SK-N-MC (cell line): ENCODE data around the gene PRPF40B.
"Not testable (repeated sequence)": the region's sequence is repeated elsewhere in the genome, so short reads cannot be mapped to it uniquely, and the experiment has no call there.

ENCODE experiments used
- DNase-seq: peaks from one replicate; pipeline ENCODE4 v3.0.0-alpha.2; 2011; ENCODE audit warnings: low read depth, low spot score
- H3K27ac ChIP-seq: fragments of 200-600 bp; sonication (generic); 2 replicates; pipeline ENCODE4 v1.5.1; 2016; ENCODE audit warnings: mixed run types
- H3K36me3 ChIP-seq: fragments of 200-600 bp; sonication (generic); 2 replicates; pipeline ENCODE4 v1.6.1; 2017; ENCODE audit warnings: antibody characterized with exemption, low read length, mixed read lengths; ENCODE audit not compliant: insufficient read depth
- H3K4me3 ChIP-seq: fragments of 200-600 bp; sonication (generic); 2 replicates; pipeline ENCODE4 v1.5.1; 2016
- H3K9ac ChIP-seq: fragments of 200-600 bp; sonication (generic); 2 replicates; pipeline ENCODE4 v1.8.0; 2017; ENCODE audit warnings: mixed run types, mixed read lengths; ENCODE audit not compliant: insufficient read length
- H3K9me3 ChIP-seq: fragments of 200-600 bp; sonication (generic); 2 replicates; pipeline ENCODE4 v1.6.1; 2017; ENCODE audit warnings: low read depth, mild to moderate bottlenecking, antibody characterized with exemption, low read length, moderate library complexity, mixed read lengths
- EZH2 ChIP-seq: fragments of 200-600 bp; sonication (generic); IDR thresholded peaks from one replicate; pipeline ENCODE4 v1.6.1; 2017; ENCODE audit warnings: antibody characterized with exemption
- FOXP2 ChIP-seq: optimal IDR thresholded peaks from 2 replicates; pipeline ENCODE3; 2011; ENCODE audit warnings: mild to moderate bottlenecking, moderate library complexity; ENCODE audit not compliant: insufficient read depth; ENCODE audit errors: extremely low read length, control extremely low read depth
- POLR2AphosphoS5 ChIP-seq: IDR thresholded peaks from 2 replicates; pipeline ENCODE4 v1.6.1; 2012; ENCODE audit warnings: mild to moderate bottlenecking, low read depth, low read length, borderline replicate concordance

The PRPF40B gene

GRCh38 chr12:49603721-49604120 is 19.6 kb upstream of the PRPF40B start:
- no peak for DNase-seq
- no peak overlapping the region for H3K9ac ChIP-seq
- H3K27ac ChIP-seq = no peak overlapping the region
- H3K9me3 ChIP-seq = no peaks in the 10 kb centered on the region
- TF ChIP-seq FOXP2 (no peak), EZH2 (no peak), POLR2AphosphoS5 (no peak)
- H3K4me3 ChIP-seq = no peak overlapping the region
- H3K36me3 ChIP-seq = no peaks in the 10 kb centered on the region

- Histone ChIP-seq H3K4me3 (peak overlapping the region; percentile 54), H3K9ac (peak overlapping the region; percentile 29), H3K36me3 (no peaks in the 10 kb centered on the region), H3K27ac (peak overlapping the region; percentile 42), H3K9me3 (no peaks in the 10 kb centered on the region)
- peak; percentile 37 for DNase-seq
- TF ChIP-seq FOXP2 = no peak
- no peak for TF ChIP-seq EZH2
- no peak; the same call in 1 of the 2 replicates for TF ChIP-seq POLR2AphosphoS5
Measured at GRCh38 chr12:49604856-49605255, 18.5 kb upstream of the PRPF40B start.

- H3K9me3 ChIP-seq, H3K36me3 ChIP-seq, DNase-seq: not testable (repeated sequence)
- peak within 1 kb of the TSS; percentile 29 for H3K9ac ChIP-seq
- peak within 1 kb of the TSS; percentile 54 for H3K4me3 ChIP-seq
- H3K27ac ChIP-seq = peak within 1 kb of the TSS; percentile 42
Measured at GRCh38 chr12:49605539-49605938, 17.8 kb upstream of the PRPF40B start, which contains the start of gene FAM186B. Gene FAM186B (minus strand): TSS chr12:49605639. CDS start chr12:49605477, 162 bp downstream.

- no peak for DNase-seq
- no peak for TF ChIP-seq FOXP2
- TF ChIP-seq EZH2 = no peak
- TF ChIP-seq POLR2AphosphoS5 = no peak
Measured at GRCh38 chr12:49609059-49609874, 14.1 kb upstream of the PRPF40B start.

GRCh38 chr12:49609875-49610154 is 13.5 kb upstream of the PRPF40B start:
- no peak for TF ChIP-seq EZH2
- no peak for TF ChIP-seq FOXP2
- Histone ChIP-seq H3K36me3 (no peaks in the 10 kb centered on the region), H3K9me3 (no peaks in the 10 kb centered on the region), H3K27ac (no peak overlapping the region), H3K4me3 (no peak overlapping the region), H3K9ac (no peak overlapping the region)
- DNase-seq = no peak

More at GRCh38 chr12:49609059-49609874, 14.1 kb upstream of the PRPF40B start:
- no peak overlapping the region for H3K9ac ChIP-seq
- H3K27ac ChIP-seq = no peak overlapping the region
- H3K4me3 ChIP-seq = no peak overlapping the region
- no peaks in the 10 kb centered on the region for H3K9me3 ChIP-seq
- H3K36me3 ChIP-seq = no peaks in the 10 kb centered on the region

- not testable (repeated sequence) for H3K9me3 ChIP-seq, DNase-seq, H3K36me3 ChIP-seq, H3K4me3 ChIP-seq, H3K27ac ChIP-seq, H3K9ac ChIP-seq
Measured at GRCh38 chr12:49610785-49611184, 12.6 kb upstream of the PRPF40B start.

GRCh38 chr12:49612210-49612609 is 11.2 kb upstream of the PRPF40B start:
- H3K9me3 ChIP-seq = no peaks in the 10 kb centered on the region
- no peaks in the 10 kb centered on the region for H3K36me3 ChIP-seq
- no peak overlapping the region for H3K9ac ChIP-seq
- DNase-seq = no peak
- H3K27ac ChIP-seq = no peak overlapping the region
- TF ChIP-seq EZH2 = no peak
- no peak for TF ChIP-seq POLR2AphosphoS5
- H3K4me3 ChIP-seq = no peak overlapping the region

- Histone ChIP-seq H3K27ac (no peak overlapping the region), H3K4me3 (no peak overlapping the region), H3K36me3 (no peaks in the 10 kb centered on the region), H3K9me3 (no peaks in the 10 kb centered on the region), H3K9ac (no peak overlapping the region)
- TF ChIP-seq EZH2 = no peak
- no peak for TF ChIP-seq POLR2AphosphoS5
- no peak for TF ChIP-seq FOXP2
- no peak for DNase-seq
Measured at GRCh38 chr12:49615725-49616124, 7.6 kb upstream of the PRPF40B start.

- TF ChIP-seq EZH2 (no peak), FOXP2 (no peak), POLR2AphosphoS5 (no peak)
- Histone ChIP-seq H3K4me3 (no peak overlapping the region), H3K9me3 (no peaks in the 10 kb centered on the region), H3K27ac (no peak overlapping the region), H3K36me3 (no peaks in the 10 kb centered on the region), H3K9ac (no peak overlapping the region)
- no peak for DNase-seq
Measured at GRCh38 chr12:49616533-49617219, 6.7 kb upstream of the PRPF40B start.
